Measurements from ENCODE around the gene MYOM1.
A peak's percentile ranks its signal among the peaks of the same experiment; 100 is the strongest.
"Not testable (repeated sequence)": the region's sequence is repeated elsewhere in the genome, so short reads cannot be mapped to it uniquely, and the experiment has no call there.

MYOM1 gene

GRCh38 chr18:3248658-3249359 lies 29.0 kb upstream of the MYOM1 start:
- peak; percentile 77 for DNase-seq (ENCODE audit: low spot score)

GRCh38 chr18:3248062-3248657 lies 28.4 kb upstream of the MYOM1 start:
- DNase-seq (ENCODE audit: low spot score) = no peak

GRCh38 chr18:3247240-3248061 lies 27.7 kb upstream of the MYOM1 start, which contains the start of gene MYL12A:
Gene MYL12A (plus strand): TSS chr18:3247801. CDS start chr18:3253248, 5,447 bp downstream.
- peak; percentile 94 for DNase-seq (ENCODE audit: low spot score)

GRCh38 chr18:3246635-3247239 lies 27.0 kb upstream of the MYOM1 start:
- DNase-seq (ENCODE audit: low spot score) = no peak

- peak; percentile 80 for DNase-seq (ENCODE audit: low spot score)
Measured at GRCh38 chr18:3245853-3246634, 26.3 kb upstream of the MYOM1 start.

- no peak for DNase-seq (ENCODE audit: low spot score)
Measured at GRCh38 chr18:3245185-3245564, 25.4 kb upstream of the MYOM1 start.

- DNase-seq (ENCODE audit: low spot score) = no peak
Measured at GRCh38 chr18:3238742-3239141, 19.0 kb upstream of the MYOM1 start.

- no peak for DNase-seq (ENCODE audit: low spot score)
Measured at GRCh38 chr18:3236470-3236869, 16.7 kb upstream of the MYOM1 start.

- DNase-seq (ENCODE audit: low spot score) = no peak
Measured at GRCh38 chr18:3235846-3236245, 16.1 kb upstream of the MYOM1 start.

GRCh38 chr18:3234457-3234856 lies 14.7 kb upstream of the MYOM1 start:
- DNase-seq (ENCODE audit: low spot score) = no peak

- no peak for DNase-seq (ENCODE audit: low spot score)
Measured at GRCh38 chr18:3233433-3234168, 13.8 kb upstream of the MYOM1 start.

GRCh38 chr18:3233004-3233403 lies 13.2 kb upstream of the MYOM1 start:
- DNase-seq (ENCODE audit: low spot score) = no peak

- no peak for DNase-seq (ENCODE audit: low spot score)
Measured at GRCh38 chr18:3230401-3231334, 10.9 kb upstream of the MYOM1 start.

GRCh38 chr18:3226048-3226447 lies 6.3 kb upstream of the MYOM1 start:
- DNase-seq (ENCODE audit: low spot score) = no peak

- no peak for DNase-seq (ENCODE audit: low spot score)
Measured at GRCh38 chr18:3225588-3225987, 5.8 kb upstream of the MYOM1 start.

GRCh38 chr18:3224223-3224622 lies 4.5 kb upstream of the MYOM1 start:
- no peak for DNase-seq (ENCODE audit: low spot score)

- DNase-seq (ENCODE audit: low spot score) = no peak
Measured at GRCh38 chr18:3223356-3223755, 3.6 kb upstream of the MYOM1 start.

- DNase-seq (ENCODE audit: low spot score) = no peak
Measured at GRCh38 chr18:3221496-3221895, 1.7 kb upstream of the MYOM1 start.

GRCh38 chr18:3220868-3221267 lies 1.1 kb upstream of the MYOM1 start:
- not testable (repeated sequence) for DNase-seq (ENCODE audit: low spot score)

- DNase-seq (ENCODE audit: low spot score) = no peak
Measured at GRCh38 chr18:3219241-3219630, 532 bp downstream of the MYOM1 start.

All from CD4-positive, alpha-beta T cell treated with Interleukin-15 for 4 hours (primary cell).